OCI-LY1 (cell line): ENCODE results near the gene HIPK4.
"Not testable (repeated sequence)": the region's sequence is repeated elsewhere in the genome, so short reads cannot be mapped to it uniquely, and the experiment has no call there.

Experiments used
- H2AFZ ChIP-seq: fragments of 200-600 bp; sonication (generic), shearing (Covaris generic); 2 replicates; pipeline ENCODE4 v1.6.0; 2014; ENCODE audit warnings: antibody characterized with exemption, mild to moderate bottlenecking, low read length
- H3F3A ChIP-seq: fragments of 200-600 bp; sonication (generic), shearing (Covaris generic); 2 replicates; pipeline ENCODE4 v1.6.0; 2014; ENCODE audit warnings: mild to moderate bottlenecking, antibody characterized with exemption, low read length, moderate library complexity; ENCODE audit not compliant: insufficient read depth
- H3K27ac ChIP-seq: fragments of 200-600 bp; sonication (generic); 2 replicates; pipeline ENCODE4 v1.5.1; 2014; ENCODE audit warnings: low read length, mixed run types, mild to moderate bottlenecking, low read depth; ENCODE audit not compliant: poor library complexity, severe bottlenecking
- H3K27me3 ChIP-seq: fragments of 200-600 bp; sonication (generic); 2 replicates; pipeline ENCODE4 v1.6.0; 2014; ENCODE audit warnings: antibody characterized with exemption, mild to moderate bottlenecking, low read length, moderate library complexity; ENCODE audit not compliant: insufficient read depth
- H3K36me3 ChIP-seq: fragments of 200-600 bp; sonication (generic); 2 replicates; pipeline ENCODE4 v1.6.1; 2014; ENCODE audit warnings: mild to moderate bottlenecking, antibody characterized with exemption, low read length, moderate library complexity, mixed read lengths; ENCODE audit not compliant: insufficient read depth
- H3K4me1 ChIP-seq: fragments of 200-600 bp; sonication (generic); 2 replicates; pipeline ENCODE4 v1.5.1; 2014; ENCODE audit warnings: mild to moderate bottlenecking, low read length, moderate library complexity; ENCODE audit not compliant: insufficient read depth, severe bottlenecking
- H3K4me2 ChIP-seq: fragments of 200-600 bp; sonication (generic), shearing (Covaris generic); 2 replicates; pipeline ENCODE4 v1.6.1; 2014; ENCODE audit warnings: low read length
- H3K4me3 ChIP-seq: fragments of 200-600 bp; sonication (generic); 2 replicates; pipeline ENCODE4 v1.5.1; 2014; ENCODE audit warnings: low read length, low read depth, mild to moderate bottlenecking, mixed read lengths; ENCODE audit not compliant: poor library complexity, severe bottlenecking
- H3K79me2 ChIP-seq: fragments of 200-600 bp; shearing (Covaris generic); 2 replicates; pipeline ENCODE4 v1.6.1; 2016; ENCODE audit warnings: mixed run types, low read length, mixed read lengths; ENCODE audit not compliant: insufficient read depth
- H3K9ac ChIP-seq: fragments of 200-600 bp; sonication (generic), shearing (Covaris generic); 2 replicates; pipeline ENCODE4 v1.6.1; 2014; ENCODE audit warnings: mild to moderate bottlenecking, low read length, mixed read lengths
- H3K9me2 ChIP-seq: fragments of 200-600 bp; sonication (generic), shearing (Covaris generic); 2 replicates; pipeline ENCODE4 v1.6.1; 2014; ENCODE audit warnings: low read depth, mild to moderate bottlenecking, low read length, mixed read lengths
- H3K9me3 ChIP-seq: fragments of 200-600 bp; shearing (Covaris generic); 2 replicates; pipeline ENCODE4 v1.6.1; 2014; ENCODE audit warnings: low read length, mixed read lengths
- H4K20me1 ChIP-seq: fragments of 200-600 bp; sonication (generic), shearing (Covaris generic); 2 replicates; pipeline ENCODE4 v1.6.0; 2016; ENCODE audit warnings: mild to moderate bottlenecking, low read length; ENCODE audit not compliant: insufficient read depth
- EZH2 ChIP-seq: fragments of 200-600 bp; sonication (generic), shearing (Covaris generic); IDR thresholded peaks from 2 replicates; pipeline ENCODE4 v1.8.0; 2017; ENCODE audit warnings: borderline replicate concordance, mixed run types, mild to moderate bottlenecking, antibody characterized with exemption, low read length, moderate library complexity, mixed read lengths
- TF ChIP-seq, protein P1 (sequence below): fragments of 200-600 bp; sonication (generic), shearing (Covaris generic); IDR thresholded peaks from 2 replicates; pipeline ENCODE4 v1.5.1; 2017; ENCODE audit warnings: mild to moderate bottlenecking, antibody characterized with exemption, low read length, moderate library complexity, mixed read lengths

The HIPK4 gene

DNA sequence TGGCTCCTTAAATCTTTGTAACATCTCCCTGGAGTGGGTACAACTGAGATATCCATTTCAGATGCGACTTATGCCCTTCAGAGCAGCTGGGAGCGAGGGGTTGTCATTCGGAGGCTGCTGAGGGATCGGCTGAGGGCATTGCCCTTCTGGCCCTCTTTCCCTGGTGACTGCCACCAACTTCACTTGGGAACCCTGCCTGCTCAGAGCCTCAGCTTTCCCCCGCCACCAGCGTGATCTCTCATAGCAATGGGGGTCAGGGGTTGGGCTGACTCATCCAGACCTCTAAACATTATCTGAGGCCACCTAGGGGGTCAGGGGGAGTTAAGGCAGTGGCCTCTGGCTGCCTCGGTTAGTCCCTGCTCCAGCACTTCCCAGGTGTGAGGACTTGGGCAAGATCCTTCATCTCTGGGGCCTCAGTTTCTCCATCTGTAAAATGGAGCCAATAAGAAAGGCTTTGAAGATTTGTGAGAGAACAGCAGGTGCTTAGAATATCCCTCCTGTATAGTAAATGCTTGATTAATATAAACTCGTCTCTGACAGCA lies 22.0 kb upstream of the HIPK4 start:
- Histone ChIP-seq H3K27ac (peak overlapping the region; percentile 96), H3K4me2 (peak overlapping the region; percentile 51), H3K9me2 (no peaks in the 10 kb centered on the region), H3K27me3 (no peaks in the 10 kb centered on the region), H4K20me1 (no peaks in the 10 kb centered on the region), H3K9ac (peak overlapping the region; percentile 65), H2AFZ (no peak overlapping the region), H3K79me2 (no peaks in the 10 kb centered on the region), H3K4me3 (peak overlapping the region; percentile 53), H3F3A (no peaks in the 10 kb centered on the region), H3K9me3 (no peaks in the 10 kb centered on the region), H3K36me3 (no peaks in the 10 kb centered on the region), H3K4me1 (peaks cover 77% of the 10 kb centered on the region)
- TF ChIP-seq, protein P1, sequence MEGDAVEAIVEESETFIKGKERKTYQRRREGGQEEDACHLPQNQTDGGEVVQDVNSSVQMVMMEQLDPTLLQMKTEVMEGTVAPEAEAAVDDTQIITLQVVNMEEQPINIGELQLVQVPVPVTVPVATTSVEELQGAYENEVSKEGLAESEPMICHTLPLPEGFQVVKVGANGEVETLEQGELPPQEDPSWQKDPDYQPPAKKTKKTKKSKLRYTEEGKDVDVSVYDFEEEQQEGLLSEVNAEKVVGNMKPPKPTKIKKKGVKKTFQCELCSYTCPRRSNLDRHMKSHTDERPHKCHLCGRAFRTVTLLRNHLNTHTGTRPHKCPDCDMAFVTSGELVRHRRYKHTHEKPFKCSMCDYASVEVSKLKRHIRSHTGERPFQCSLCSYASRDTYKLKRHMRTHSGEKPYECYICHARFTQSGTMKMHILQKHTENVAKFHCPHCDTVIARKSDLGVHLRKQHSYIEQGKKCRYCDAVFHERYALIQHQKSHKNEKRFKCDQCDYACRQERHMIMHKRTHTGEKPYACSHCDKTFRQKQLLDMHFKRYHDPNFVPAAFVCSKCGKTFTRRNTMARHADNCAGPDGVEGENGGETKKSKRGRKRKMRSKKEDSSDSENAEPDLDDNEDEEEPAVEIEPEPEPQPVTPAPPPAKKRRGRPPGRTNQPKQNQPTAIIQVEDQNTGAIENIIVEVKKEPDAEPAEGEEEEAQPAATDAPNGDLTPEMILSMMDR = no peak
- TF ChIP-seq EZH2 = no peak

DNA sequence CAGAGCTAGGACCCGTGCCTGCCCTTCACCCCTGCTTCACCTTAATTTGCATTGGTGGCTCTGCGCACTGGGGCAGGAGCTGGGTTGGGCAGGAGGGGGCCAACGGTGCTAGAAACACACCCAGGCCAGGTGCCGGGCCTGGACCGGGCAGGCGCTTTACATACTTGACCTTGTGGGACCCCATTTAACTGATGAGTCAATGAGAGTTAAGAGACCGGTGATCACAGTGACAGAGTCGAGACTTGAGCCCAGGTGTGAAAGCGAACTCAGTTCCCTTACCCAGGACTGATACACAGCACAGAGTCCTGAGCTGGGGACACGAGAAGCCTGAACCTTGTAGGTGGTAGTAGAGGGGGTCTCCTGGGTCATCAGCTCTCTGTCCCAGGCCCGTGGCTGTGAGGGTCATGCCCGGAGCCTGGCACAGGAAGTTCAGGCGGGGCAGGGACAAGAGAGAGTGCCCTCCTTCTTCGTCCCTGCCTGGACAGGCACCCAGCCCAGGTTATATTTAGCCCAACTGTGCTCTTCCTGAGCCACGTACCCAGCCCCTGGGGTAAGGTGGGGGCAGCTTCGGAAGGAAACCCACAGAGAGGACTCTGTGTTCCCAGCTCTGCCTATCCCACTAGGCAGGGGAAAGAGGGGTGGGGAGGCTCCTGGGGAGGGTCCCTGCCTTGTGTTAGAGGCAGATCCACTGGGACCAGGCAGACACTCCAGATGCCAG lies 21.3 kb upstream of the HIPK4 start:
- Histone ChIP-seq H3K4me2 (peak overlapping the region; percentile 51), H3K9me2 (no peaks in the 10 kb centered on the region), H3F3A (no peaks in the 10 kb centered on the region), H3K9me3 (no peaks in the 10 kb centered on the region), H3K27ac (peak overlapping the region; percentile 96), H4K20me1 (no peaks in the 10 kb centered on the region), H3K4me3 (peak overlapping the region; percentile 53), H3K79me2 (no peaks in the 10 kb centered on the region), H3K9ac (peak overlapping the region; percentile 65), H3K27me3 (no peaks in the 10 kb centered on the region), H3K36me3 (no peaks in the 10 kb centered on the region), H3K4me1 (peaks cover 70% of the 10 kb centered on the region), H2AFZ (no peak overlapping the region)
- TF ChIP-seq EZH2 = no peak
- TF ChIP-seq, protein P1 = no peak

DNA sequence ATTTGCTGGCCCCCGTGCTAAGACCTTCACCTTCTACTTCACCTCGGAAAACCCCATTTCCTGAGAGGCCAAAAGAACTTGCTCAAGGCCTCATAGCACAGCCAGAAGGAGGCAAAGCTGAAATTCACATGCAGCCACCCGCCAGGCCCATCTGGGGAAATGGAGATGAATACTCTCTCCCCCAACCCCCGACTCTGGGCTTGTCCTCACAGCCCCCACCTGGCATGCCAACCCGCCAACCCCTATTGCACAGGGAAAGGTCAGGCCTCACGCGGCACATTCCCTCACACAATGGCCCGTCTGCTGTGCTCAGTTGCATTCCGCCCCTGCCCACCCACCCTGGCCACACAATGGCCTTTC lies 20.0 kb upstream of the HIPK4 start:
- H3K36me3 ChIP-seq = no peaks in the 10 kb centered on the region
- H2AFZ ChIP-seq = no peak overlapping the region
- no peaks in the 10 kb centered on the region for H3K79me2 ChIP-seq
- peaks cover 67% of the 10 kb centered on the region for H3K4me1 ChIP-seq
- H3K9ac ChIP-seq = peak overlapping the region; percentile 66
- H3K27ac ChIP-seq = peak overlapping the region; percentile 96
- H3K27me3 ChIP-seq = no peaks in the 10 kb centered on the region
- no peaks in the 10 kb centered on the region for H3F3A ChIP-seq
- TF ChIP-seq EZH2 = no peak
- TF ChIP-seq, protein P1 = no peak
- H4K20me1 ChIP-seq = no peaks in the 10 kb centered on the region
- H3K9me2 ChIP-seq = no peaks in the 10 kb centered on the region
- H3K4me2 ChIP-seq = peak overlapping the region; percentile 51; the same call in 1 of the 2 replicates
- no peaks in the 10 kb centered on the region for H3K9me3 ChIP-seq
- H3K4me3 ChIP-seq = peak overlapping the region; percentile 30

DNA sequence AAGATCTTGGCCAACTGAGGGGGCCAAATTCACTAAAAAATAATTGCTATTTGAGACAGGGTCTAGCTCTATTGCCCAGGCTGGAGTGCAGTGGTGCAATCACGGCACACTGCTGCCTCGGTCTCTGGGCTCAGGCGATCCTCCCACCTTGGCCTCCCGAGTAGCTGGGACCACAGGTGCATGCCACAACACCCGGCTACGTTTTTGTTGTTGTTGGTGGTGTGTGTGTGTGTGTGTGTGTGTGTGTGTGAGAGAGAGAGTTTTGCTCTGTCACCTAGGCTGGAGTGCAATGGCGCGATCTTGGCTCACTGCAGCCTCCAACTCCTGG lies 18.6 kb upstream of the HIPK4 start:
- not testable (repeated sequence) for H2AFZ ChIP-seq
- H3K4me2 ChIP-seq = peak overlapping the region; percentile 51

More for the DNA sequence above, 18.6 kb upstream of the HIPK4 start:
- H3K4me3 ChIP-seq = peak overlapping the region; percentile 18
- not testable (repeated sequence) for H3K36me3 ChIP-seq, H3K27me3 ChIP-seq, H3K9me2 ChIP-seq, H3K9me3 ChIP-seq, H3K79me2 ChIP-seq, H4K20me1 ChIP-seq, H3F3A ChIP-seq, H3K9ac ChIP-seq
- H3K27ac ChIP-seq = peak overlapping the region; percentile 96
- H3K4me1 ChIP-seq = peaks cover 64% of the 10 kb centered on the region
